Stimulated activated CD4-positive, alpha-beta T cell treated with anti-CD3 and anti-CD28 coated beads, Interleukin-1b, Interleukin-23, amount 100 ng/mL, for 48 hours (primary cell): Measurements from ENCODE around the gene H1-8.
"Not testable (repeated sequence)": the region's sequence is repeated elsewhere in the genome, so short reads cannot be mapped to it uniquely, and the experiment has no call there.

ENCODE experiments used
- DNase-seq: peaks from one replicate; pipeline ENCODE4 v3.0.0-alpha.2; 2020

Gene H1-8

DNA sequence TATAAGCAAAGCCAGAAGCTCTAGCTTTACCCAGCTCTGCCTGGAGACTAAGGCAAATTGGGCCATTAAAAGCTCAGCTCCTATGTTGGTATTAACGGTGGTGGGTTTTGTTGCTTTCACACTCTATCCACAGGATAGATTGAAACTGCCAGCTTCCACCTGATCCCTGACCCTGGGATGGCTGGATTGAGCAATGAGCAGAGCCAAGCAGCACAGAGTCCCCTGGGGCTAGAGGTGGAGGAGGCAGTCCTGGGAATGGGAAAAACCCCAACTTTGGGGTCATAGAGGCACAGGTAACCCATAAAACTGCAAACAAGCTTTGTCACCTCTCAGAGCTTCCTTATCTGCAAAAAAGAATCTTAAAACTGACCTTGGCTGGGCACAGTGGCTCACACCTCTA is 7.9 kb upstream of the H1-8 start:
- no peak for DNase-seq

GRCh38 chr3:129536374-129536667 is 6.7 kb upstream of the H1-8 start:
- DNase-seq: no peak

DNA sequence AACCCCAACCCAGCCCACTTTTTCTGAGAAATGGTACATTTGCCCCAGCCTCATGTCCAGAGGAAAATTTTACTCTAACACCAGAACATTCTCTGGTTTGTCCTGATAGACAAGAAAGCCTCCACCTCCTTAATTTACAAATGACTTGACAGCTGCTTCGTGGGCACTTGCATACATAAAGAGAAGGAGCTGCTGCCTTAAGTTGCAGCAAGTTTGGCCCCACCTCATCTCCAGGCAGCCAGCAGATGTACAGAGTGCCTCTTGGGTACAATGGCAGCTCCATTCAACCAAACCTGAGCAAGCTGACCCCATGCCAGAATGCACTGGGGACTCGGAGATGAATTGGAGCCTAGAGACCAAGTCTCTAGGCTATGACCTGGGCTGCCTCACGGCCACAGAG is 6.2 kb upstream of the H1-8 start:
- no peak for DNase-seq

DNA sequence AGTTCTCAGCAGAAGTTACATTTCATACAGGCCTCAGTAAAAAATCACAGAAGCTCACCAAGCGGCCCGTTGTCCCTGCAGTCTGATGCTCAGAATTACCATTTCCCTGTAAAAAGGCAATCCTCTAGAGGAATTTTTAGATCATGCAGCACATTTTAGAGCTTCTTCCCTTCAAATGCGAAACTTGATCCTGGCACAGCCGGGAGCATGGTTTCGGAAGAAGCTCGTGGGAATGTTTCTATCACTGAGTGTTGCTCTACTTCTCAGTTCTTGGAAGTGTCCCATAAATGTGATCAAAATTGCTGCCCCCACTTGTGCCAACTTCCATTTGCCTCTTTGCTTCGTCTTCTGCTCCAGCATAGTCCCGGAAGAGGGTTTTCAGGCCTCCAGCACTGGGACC is 3.8 kb upstream of the H1-8 start:
- no peak for DNase-seq

DNA sequence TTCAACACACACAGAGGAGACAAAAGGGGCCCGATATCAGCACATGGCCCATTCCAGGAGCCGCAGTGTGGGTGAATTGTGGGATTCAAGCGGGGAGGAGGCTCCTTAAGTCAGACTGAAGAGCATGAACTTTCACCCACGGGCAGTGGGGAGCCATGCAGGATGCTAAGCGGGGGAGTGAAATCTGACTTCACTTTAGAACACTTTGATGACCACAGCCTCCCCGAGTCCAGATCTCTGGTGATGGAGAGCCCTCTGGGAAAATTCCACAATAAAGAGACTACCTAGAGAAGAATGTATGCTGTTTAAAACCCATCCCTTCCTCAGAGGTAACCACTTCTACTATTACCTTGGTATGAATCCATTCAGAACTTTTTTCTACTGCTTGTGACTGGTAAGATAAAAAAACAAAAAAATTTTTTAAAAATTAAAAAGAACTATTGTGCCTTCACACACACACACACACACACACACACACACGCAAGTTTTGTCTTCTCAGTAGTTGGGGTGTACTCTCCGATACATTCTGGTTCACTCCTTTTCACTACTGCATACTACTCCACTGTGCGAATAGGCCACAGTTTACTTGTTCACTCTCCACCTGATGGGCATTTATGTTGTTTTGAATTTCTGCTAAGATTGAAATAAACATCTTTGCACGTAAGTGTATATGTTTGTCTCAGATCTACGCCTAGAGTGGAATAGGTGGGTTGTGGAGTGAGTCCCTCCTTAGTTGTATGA is 2.0 kb upstream of the H1-8 start:
- no peak for DNase-seq

DNA sequence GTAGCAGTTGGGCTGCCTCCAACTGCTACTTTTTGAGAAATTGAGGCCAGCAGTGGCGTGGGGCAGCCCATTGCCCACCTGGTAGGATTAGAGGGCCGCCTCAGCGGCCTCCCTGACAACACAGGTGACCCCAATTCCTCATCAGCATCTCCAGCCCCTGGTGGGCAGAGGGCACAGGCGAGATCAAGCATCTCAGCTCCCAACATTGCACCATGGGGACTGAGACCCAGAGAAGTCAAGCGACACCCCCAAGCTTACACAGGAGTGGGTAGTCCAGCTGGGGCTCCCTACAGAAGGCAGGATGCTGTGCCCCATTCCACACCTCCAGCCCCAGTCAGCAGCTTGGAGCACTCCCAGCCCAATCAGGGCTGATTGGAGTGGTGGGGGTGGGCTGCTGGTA is 228 bp upstream of the H1-8 start:
- DNase-seq: no peak

GRCh38 chr3:129543999-129544398 is 1.0 kb downstream of the H1-8 start:
- DNase-seq: no peak

DNA sequence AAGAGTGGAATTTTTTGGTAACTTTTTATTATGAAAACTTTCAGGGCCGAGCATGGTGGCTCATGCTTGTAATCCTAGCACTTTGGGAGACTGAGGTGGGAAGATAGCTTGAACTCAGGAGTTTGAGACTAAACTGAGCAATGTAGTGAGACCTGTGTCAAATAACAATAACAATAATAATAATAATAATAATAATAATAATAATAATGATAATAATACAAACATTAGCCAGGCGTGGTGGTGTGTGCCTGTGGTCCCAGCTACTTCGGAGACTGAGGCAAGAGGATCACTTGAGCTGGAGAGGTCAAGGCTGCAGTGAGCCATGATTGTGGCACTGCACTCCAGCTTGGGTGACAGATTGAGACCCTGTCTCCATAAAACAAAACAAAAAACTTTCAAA is 3.0 kb downstream of the H1-8 start:
- DNase-seq: not testable (repeated sequence)

DNA sequence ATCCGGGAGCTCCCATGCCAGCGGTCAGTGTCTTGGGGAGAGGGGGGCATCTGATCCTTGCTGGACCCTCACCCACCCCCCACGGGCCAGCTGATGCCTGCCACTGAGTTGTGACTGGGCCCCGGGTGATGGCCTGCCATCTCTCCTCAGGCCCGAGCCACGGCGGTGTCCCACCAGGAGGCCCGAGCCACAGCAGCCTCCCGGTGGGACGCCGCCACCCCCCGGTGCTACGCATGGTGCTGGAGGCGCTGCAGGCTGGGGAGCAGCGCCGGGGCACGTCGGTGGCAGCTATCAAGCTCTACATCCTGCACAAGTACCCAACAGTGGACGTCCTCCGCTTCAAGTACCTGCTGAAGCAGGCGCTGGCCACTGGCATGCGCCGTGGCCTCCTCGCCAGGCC is 4.3 kb downstream of the H1-8 start:
- DNase-seq: no peak

- DNase-seq: no peak
These were observed 5.4 kb downstream of the H1-8 start for GRCh38 chr3:129548104-129548965.

GRCh38 chr3:129549006-129549800 is 6.2 kb downstream of the H1-8 start:
- DNase-seq: no peak

DNA sequence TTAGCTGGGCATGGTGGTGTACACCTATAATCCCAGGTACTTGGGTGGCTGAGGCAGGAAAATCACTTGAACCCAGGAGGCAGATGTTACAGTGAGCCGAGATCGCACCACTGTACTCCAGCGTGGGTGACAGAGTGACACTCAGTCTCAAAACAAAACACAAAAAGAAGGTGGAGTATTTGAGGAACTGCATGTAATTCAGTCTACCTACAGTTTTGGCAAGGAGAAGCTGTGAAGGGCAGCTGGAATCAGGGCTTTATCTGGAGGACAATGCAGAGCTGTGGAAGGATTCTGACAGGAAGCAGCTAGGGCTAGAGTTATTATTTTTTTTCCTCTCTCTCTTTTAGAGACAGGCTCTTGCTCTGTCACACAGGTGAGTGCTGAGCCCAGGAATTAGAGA is 6.8 kb downstream of the H1-8 start:
- no peak for DNase-seq

DNA sequence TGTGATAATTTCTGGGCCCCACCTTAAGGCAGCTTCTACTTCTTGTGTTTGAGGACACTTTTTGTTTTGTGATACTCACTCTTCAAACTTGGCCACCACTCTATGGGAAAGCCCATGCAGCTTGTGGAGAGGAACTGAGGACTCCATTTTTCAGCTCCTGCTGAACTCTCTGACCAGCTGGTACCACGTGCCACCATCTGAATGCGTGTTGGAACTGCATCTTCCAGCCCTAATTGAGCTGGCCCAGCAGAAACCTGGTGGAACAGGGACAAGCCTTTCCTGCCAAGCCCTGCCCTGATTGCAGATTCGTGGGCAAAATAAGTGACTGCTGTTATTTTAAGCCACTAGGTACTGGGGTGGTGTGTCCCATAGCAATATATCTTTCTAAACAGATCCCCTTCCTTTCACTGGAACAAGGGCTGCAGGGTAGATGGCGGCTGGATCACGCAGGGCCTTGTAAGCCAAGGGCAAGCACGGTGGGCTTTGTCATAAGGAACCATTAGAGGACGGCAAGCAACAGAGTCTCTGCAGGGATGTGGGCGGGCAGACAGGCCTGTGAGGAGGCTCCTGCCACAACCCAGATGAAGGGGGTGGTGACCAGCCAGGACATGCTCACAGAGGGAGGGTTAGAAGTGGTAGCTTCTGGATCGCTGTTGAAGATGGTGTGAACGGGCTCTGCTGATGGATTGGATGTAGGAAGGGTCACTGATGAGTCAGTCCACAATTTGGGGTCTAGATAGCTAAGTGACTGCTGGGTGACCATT is 9.5 kb downstream of the H1-8 start:
- no peak for DNase-seq

- no peak for DNase-seq
These were observed 10.2 kb downstream of the H1-8 start for GRCh38 chr3:129553171-129553570.

GRCh38 chr3:129553719-129554118 is 10.7 kb downstream of the H1-8 start:
- no peak for DNase-seq

DNA sequence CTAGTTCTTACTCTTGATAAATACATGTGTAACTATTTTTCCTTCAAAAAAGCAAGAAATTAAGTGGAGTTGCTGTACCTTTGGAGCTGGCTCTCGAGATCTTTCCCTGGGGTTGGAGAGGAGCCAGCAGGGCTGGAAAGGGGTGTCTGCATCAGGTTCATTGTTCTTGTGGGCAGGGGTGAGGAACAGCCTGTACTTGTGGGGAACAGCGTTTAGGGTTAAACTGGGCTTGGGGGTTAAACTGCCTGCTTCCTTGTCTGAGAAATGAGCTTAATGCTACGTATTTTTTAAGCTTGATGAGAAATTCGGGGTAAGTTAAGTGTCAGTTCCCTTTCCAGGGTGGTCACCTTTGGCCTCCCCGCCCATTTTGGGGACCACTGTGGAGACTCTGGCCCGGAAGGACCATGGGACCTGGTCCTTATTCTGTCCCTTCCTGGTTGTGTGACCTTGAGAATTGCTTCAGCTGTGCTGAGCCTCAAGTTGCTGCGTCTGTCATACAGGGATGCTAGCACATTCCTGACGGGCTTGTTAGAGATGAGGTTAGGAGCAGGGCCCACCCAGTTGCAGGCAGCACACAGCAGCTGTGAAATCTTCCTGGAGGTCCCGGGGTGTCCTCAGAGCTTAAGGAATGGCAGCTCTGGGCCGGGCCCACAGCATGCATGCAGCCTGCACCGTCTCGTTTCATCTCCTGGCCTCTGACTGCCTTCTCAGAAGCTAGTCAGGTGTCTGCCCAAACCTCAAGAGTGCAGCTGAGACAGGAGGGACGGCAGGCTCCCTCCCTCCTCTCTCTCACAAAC is 11.6 kb downstream of the H1-8 start:
- DNase-seq: no peak

GRCh38 chr3:129555153-129555550 is 12.2 kb downstream of the H1-8 start:
- no peak for DNase-seq

- DNase-seq: no peak
These were observed 12.8 kb downstream of the H1-8 start for GRCh38 chr3:129555616-129556357.

DNA sequence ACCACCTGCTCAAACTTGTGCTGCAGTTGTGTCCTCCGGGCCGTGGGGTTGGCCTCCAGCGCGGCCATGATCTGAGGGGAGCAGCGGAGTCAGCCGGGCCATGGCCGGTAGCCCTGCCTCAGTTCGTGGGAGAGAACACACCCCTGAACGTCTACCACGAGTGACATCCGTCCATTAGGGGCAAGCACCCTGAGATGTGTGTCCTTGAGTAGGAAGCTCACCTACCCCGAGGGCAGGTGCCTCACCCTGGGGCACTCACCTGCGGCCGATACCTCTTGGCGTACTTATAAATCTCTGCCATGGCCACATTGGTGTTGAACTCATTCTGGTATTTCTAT is 13.4 kb downstream of the H1-8 start:
- no peak for DNase-seq

DNA sequence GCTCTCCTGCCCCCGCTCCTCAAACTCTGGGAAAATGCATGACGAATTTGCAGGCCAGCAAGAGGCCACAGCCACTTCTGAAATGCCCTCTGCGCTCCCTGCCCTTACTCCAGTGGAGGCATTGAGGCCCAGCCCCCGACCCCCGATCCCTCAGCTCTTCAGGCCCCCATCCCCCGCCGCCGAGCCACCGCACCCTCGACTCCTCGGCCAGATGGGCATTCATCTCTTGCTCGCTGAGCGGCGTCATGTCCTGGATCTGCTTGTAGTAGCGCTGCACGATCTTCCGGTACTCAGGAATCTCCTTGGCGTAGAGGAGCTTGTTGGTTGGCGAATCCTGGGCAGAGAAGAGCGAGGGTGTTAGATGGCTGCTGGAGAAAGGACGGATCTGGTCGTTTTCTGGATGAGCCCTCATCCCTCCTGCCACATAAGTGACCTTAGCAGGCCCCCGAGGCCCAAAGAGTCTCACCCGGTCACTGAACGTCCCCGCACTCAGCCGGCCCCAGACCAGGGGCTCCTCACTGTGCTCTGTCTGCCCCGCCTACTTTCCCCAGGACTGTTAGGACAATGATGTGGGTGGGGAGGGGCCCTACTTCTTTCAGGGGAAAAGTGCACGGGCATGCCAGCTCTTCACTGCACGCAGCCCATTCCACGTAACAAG is 14.0 kb downstream of the H1-8 start:
- no peak for DNase-seq

- DNase-seq: no peak
These were observed 14.5 kb downstream of the H1-8 start for GRCh38 chr3:129557548-129557894.
